ENCODE results near the gene RHBDL2.

Gene RHBDL2

GRCh38 chr1:38858833-38859560 is 82.6 kb downstream of the RHBDL2 start:
- Histone ChIP-seq H3K36me3 (ENCODE audit: insufficient read depth, low read length) (no peaks in the 10 kb centered on the region), H3K9ac (ENCODE audit: low read depth, low read length, poor library complexity, severe bottlenecking) (peak overlapping the region; percentile 69), H4K20me1 (ENCODE audit: insufficient read depth, low read length, poor library complexity, severe bottlenecking) (peaks cover 21% of the 10 kb centered on the region), H3K79me2 (ENCODE audit: insufficient read depth, low read length) (peaks cover 33% of the 10 kb centered on the region), H3K4me1 (ENCODE audit: insufficient read depth, low read length, poor library complexity, severe bottlenecking) (peaks cover 38% of the 10 kb centered on the region), H3K4me2 (ENCODE audit: low read depth, low read length, poor library complexity, severe bottlenecking) (peak overlapping the region; percentile 88), H3K9me2 (replicated peaks; ENCODE audit: low read depth, low read length) (no peaks in the 10 kb centered on the region), H3K4me3 (ENCODE audit: low read length, poor library complexity, severe bottlenecking) (peak overlapping the region; percentile 98), H3K9me3 (ENCODE audit: insufficient read depth, low read depth, low read length) (no peaks in the 10 kb centered on the region), H3K27me3 (ENCODE audit: insufficient read depth, low read length, poor library complexity, severe bottlenecking) (no peaks in the 10 kb centered on the region), H2AFZ (ENCODE audit: low read length) (peak overlapping the region; percentile 80), H3F3A (ENCODE audit: low read depth) (no peaks in the 10 kb centered on the region)
- TF ChIP-seq CTCF (conservative IDR thresholded peaks at IDR 0.05; ENCODE audit: low read length) (no peak), EZH2phosphoT487 (IDR thresholded peaks at IDR 0.05; ENCODE audit: borderline replicate concordance) (no peak)

GRCh38 chr1:38852780-38853179 is 88.8 kb downstream of the RHBDL2 start:
- H3K36me3 ChIP-seq (ENCODE audit: insufficient read depth, low read length): peaks cover 8% of the 10 kb centered on the region; the same call in 1 of the 2 replicates

GRCh38 chr1:38848071-38848470 is 93.6 kb downstream of the RHBDL2 start:
- no peaks in the 10 kb centered on the region for H4K20me1 ChIP-seq (ENCODE audit: insufficient read depth, low read length, poor library complexity, severe bottlenecking)
- no peaks in the 10 kb centered on the region for H3K4me1 ChIP-seq (ENCODE audit: insufficient read depth, low read length, poor library complexity, severe bottlenecking)
- no peak overlapping the region for H3K4me2 ChIP-seq (ENCODE audit: low read depth, low read length, poor library complexity, severe bottlenecking)
- no peaks in the 10 kb centered on the region for H3K79me2 ChIP-seq (ENCODE audit: insufficient read depth, low read length)
- no peaks in the 10 kb centered on the region for H3K9me2 ChIP-seq (replicated peaks; ENCODE audit: low read depth, low read length)
- H3K9ac ChIP-seq (ENCODE audit: low read depth, low read length, poor library complexity, severe bottlenecking): no peak overlapping the region
- TF ChIP-seq CTCF (conservative IDR thresholded peaks at IDR 0.05; ENCODE audit: low read length) (no peak), EZH2phosphoT487 (IDR thresholded peaks at IDR 0.05; ENCODE audit: borderline replicate concordance) (no peak)
- H3K4me3 ChIP-seq (ENCODE audit: low read length, poor library complexity, severe bottlenecking): no peak overlapping the region
- H3K36me3 ChIP-seq (ENCODE audit: insufficient read depth, low read length): peaks cover 23% of the 10 kb centered on the region; the same call in 1 of the 2 replicates
- H3F3A ChIP-seq (ENCODE audit: low read depth): peaks cover 3% of the 10 kb centered on the region; the same call in 1 of the 2 replicates
- H3K27me3 ChIP-seq (ENCODE audit: insufficient read depth, low read length, poor library complexity, severe bottlenecking): no peaks in the 10 kb centered on the region
- no peak overlapping the region for H2AFZ ChIP-seq (ENCODE audit: low read length)
- H3K9me3 ChIP-seq (ENCODE audit: insufficient read depth, low read depth, low read length): no peaks in the 10 kb centered on the region

More at GRCh38 chr1:38852780-38853179, 88.8 kb downstream of the RHBDL2 start:
- Histone ChIP-seq H2AFZ (ENCODE audit: low read length) (no peak overlapping the region), H3F3A (ENCODE audit: low read depth) (peaks cover 3% of the 10 kb centered on the region; the same call in 1 of the 2 replicates), H3K79me2 (ENCODE audit: insufficient read depth, low read length) (peaks cover 12% of the 10 kb centered on the region; the same call in 1 of the 2 replicates), H3K9me3 (ENCODE audit: insufficient read depth, low read depth, low read length) (no peaks in the 10 kb centered on the region), H3K4me2 (ENCODE audit: low read depth, low read length, poor library complexity, severe bottlenecking) (no peak overlapping the region), H4K20me1 (ENCODE audit: insufficient read depth, low read length, poor library complexity, severe bottlenecking) (peaks cover 7% of the 10 kb centered on the region), H3K4me1 (ENCODE audit: insufficient read depth, low read length, poor library complexity, severe bottlenecking) (peaks cover 19% of the 10 kb centered on the region), H3K9me2 (replicated peaks; ENCODE audit: low read depth, low read length) (no peaks in the 10 kb centered on the region), H3K4me3 (ENCODE audit: low read length, poor library complexity, severe bottlenecking) (no peak overlapping the region), H3K9ac (ENCODE audit: low read depth, low read length, poor library complexity, severe bottlenecking) (no peak overlapping the region), H3K27me3 (ENCODE audit: insufficient read depth, low read length, poor library complexity, severe bottlenecking) (no peaks in the 10 kb centered on the region)
- TF ChIP-seq EZH2phosphoT487 (IDR thresholded peaks at IDR 0.05; ENCODE audit: borderline replicate concordance) (no peak), CTCF (conservative IDR thresholded peaks at IDR 0.05; ENCODE audit: low read length) (no peak)

All from Loucy (cell line).